Adrenal gland (tissue), 12 donors: ENCODE measurements around the gene ATP11A. TPM values are rescaled to one million over a fixed set of nuclear protein-coding genes. Genes with fewer than 3 reads are reported as not detected.

Source experiments
- DNase-seq, 7 donors: peaks; one replicate each; pipeline ENCODE4 v3.0.0-alpha.2; 2019 to 2020
- H3K27ac ChIP-seq, 5 donors: fragments of 200-600 bp; sonication (generic) in 4 of 5; 1 replicate in 3 of 5; 2 replicates in 2 of 5; pipeline versions ENCODE4 v1.5.1 to v1.8.0; 2016 to 2020; ENCODE audit warnings: mild to moderate bottlenecking in 1 of 5
- H3K27me3 ChIP-seq: fragments of 200-600 bp; 2 replicates; pipeline ENCODE4 v1.8.0; 2021
- H3K36me3 ChIP-seq, 2 donors: fragments of 200-600 bp; replicated peaks in 1 of 2; 1 replicate in 1 of 2; 2 replicates in 1 of 2; pipeline versions ENCODE4 v1.5.1 to v1.8.0; 2018 to 2022
- H3K4me1 ChIP-seq, 2 donors: fragments of 200-600 bp; replicated peaks in 1 of 2; 1 replicate in 1 of 2; 2 replicates in 1 of 2; pipeline versions ENCODE4 v1.5.1 to v1.8.0; 2018 to 2021
- H3K4me3 ChIP-seq, 4 donors: fragments of 200-600 bp; sonication (generic) in 3 of 4; one replicate each; pipeline ENCODE4 v1.5.1; 2016 to 2018
- H3K9me3 ChIP-seq, 3 donors: fragments of 200-600 bp; sonication (generic) in 1 of 3; replicated peaks in 1 of 3; 1 replicate in 2 of 3; 2 replicates in 1 of 3; pipeline versions ENCODE4 v1.5.1 to v1.8.0; 2016 to 2021
- CTCF ChIP-seq, 6 experiments: fragments of 450-650 bp in 4 of 6; fragments of 200-600 bp in 2 of 6; sonication (generic) in 1 of 6; IDR thresholded peaks; 1 replicate in 5 of 6; 2 replicates in 1 of 6; pipeline versions ENCODE4 v1.5.1 to v1.8.0; 2016 to 2021; ENCODE audit warnings: antibody characterized with exemption in 6 of 6, mild to moderate bottlenecking in 2 of 6, moderate library complexity in 1 of 6
- POLR2A ChIP-seq, 2 donors: fragments of 450-650 bp; IDR thresholded peaks; one replicate each; pipeline ENCODE4 v1.6.1; 2017; ENCODE audit warnings: antibody characterized with exemption in 2 of 2, mild to moderate bottlenecking in 2 of 2, moderate library complexity in 1 of 2
- WGBS, 4 donors: extraction: QIAGEN DNeasy Blood & Tissue Kit in 2 of 4; methylation state at CpG; one replicate each; pipeline versions ENCODE4 v1.1.5 to v1.1.7; 2013 to 2017; 5-methylcytosine and 5-hydroxymethylcytosine counted together
- intact Hi-C, 2 donors: fragments of 100-400 bp; cut with DNase I; formaldehyde crosslinking; loops; one replicate each; pipeline versions ENCODE4 v1.14.1 to v1.15.0; 2022 to 2023
- polyA plus RNA-seq, 3 donors: library from polyadenylated mRNA; stranded (reverse); fragments of 200-250 nt in 2 of 3; fragments of 350-450 nt in 1 of 3; fragmentation: Illumina TruSeq in 1 of 3; extraction: RNeasy Lipid Tissue Mini Kit (QIAGEN cat#74804) in 1 of 3; gene quantifications; one replicate each; pipeline ENCODE4 v1.2.3, GENCODE V29; 2013 to 2014
- total RNA-seq, 9 donors: library from RNA; depleted of rRNA in 4 of 9; stranded (reverse); fragments of >200 nt in 4 of 9; fragments of 120-200 nt in 1 of 9; fragmentation: NEBNext Ultra II Directional in 1 of 9; extraction: Animal tissue kit (Norgen Biotek cat#: 25700) in 1 of 9; gene quantifications; one replicate each; pipeline versions ENCODE4 v1.1.0 to v1.2.4, GENCODE V29; 2013 to 2023
- donor health status: healthy with polysubstance abuse.
- donor health status: Bipolar disorder and iron deficiency.
- donor health status: DM: yes; HTN: yes; CAD: no.
- donor health status: DM: no; HTN: no; CAD: no.
- donor health status: DM: no; HTN: no; CAD: no.
- donor health status: DM: yes; HTN: yes; CAD: no.

ATP11A gene
- total and polyA plus RNA-seq, 12 donors: 6.0 to 94.1 (median 29.8) TPM

GRCh38 chr13:112895521-112896465 lies 206.0 kb downstream of the ATP11A start:
- TF ChIP-seq POLR2A (IDR thresholded peaks at IDR 0.05) (no peak), CTCF (IDR thresholded peaks at IDR 0.05) (no peak)
- Histone ChIP-seq H3K9me3 (no peaks in the 10 kb centered on the region), H3K4me3 (no peak overlapping the region), H3K27ac (no peak overlapping the region), H3K27me3 (peaks cover 16% of the 10 kb centered on the region), H3K36me3 (no peaks in the 10 kb centered on the region), H3K4me1 (peaks cover 6 to 15% of the 10 kb centered on the region in 2 donors)
- WGBS, 4 donors: 58 to 64% (median 61%) methylated on average over 20 to 29 of the region's 29 CpGs
- intact Hi-C loops: no loop called here
- no peak for DNase-seq

GRCh38 chr13:112896736-112897602 lies 207.1 kb downstream of the ATP11A start:
- intact Hi-C loops: no loop called here
- TF ChIP-seq POLR2A (IDR thresholded peaks at IDR 0.05) (no peak), CTCF (IDR thresholded peaks at IDR 0.05) (no peak)

GRCh38 chr13:112897603-112897955 lies 207.7 kb downstream of the ATP11A start:
- Histone ChIP-seq H3K4me1 (peaks cover 6 to 15% of the 10 kb centered on the region in 2 donors), H3K4me3 (no peak overlapping the region), H3K27ac (no peak overlapping the region), H3K36me3 (no peaks in the 10 kb centered on the region), H3K27me3 (peaks cover 16% of the 10 kb centered on the region), H3K9me3 (no peaks in the 10 kb centered on the region)
- no peak for DNase-seq
- TF ChIP-seq POLR2A (IDR thresholded peaks at IDR 0.05): no peak
- no peak for TF ChIP-seq CTCF (IDR thresholded peaks at IDR 0.05)
- WGBS, 4 donors: 91 to 98% (median 93%) methylated on average over 6 of the region's 6 CpGs
- intact Hi-C loops: no loop called here

More at GRCh38 chr13:112896736-112897602, 207.1 kb downstream of the ATP11A start:
- H3K4me3 ChIP-seq: no peak overlapping the region
- 91 to 99% (median 92%) methylated on average over 8 to 27 of the region's 27 CpGs for WGBS, 4 donors
- DNase-seq: peak in 2 of 7 donors; percentile 3 to 14
- H3K27ac ChIP-seq: no peak overlapping the region
- H3K27me3 ChIP-seq: peaks cover 16% of the 10 kb centered on the region
- H3K4me1 ChIP-seq: peaks cover 6 to 15% of the 10 kb centered on the region in 2 donors
- H3K36me3 ChIP-seq: no peaks in the 10 kb centered on the region
- H3K9me3 ChIP-seq: no peaks in the 10 kb centered on the region
